ENCODE results near the gene MYCBPAP.
"Not testable (repeated sequence)": the region's sequence is repeated elsewhere in the genome, so short reads cannot be mapped to it uniquely, and the experiment has no call there.

Gene MYCBPAP

DNA sequence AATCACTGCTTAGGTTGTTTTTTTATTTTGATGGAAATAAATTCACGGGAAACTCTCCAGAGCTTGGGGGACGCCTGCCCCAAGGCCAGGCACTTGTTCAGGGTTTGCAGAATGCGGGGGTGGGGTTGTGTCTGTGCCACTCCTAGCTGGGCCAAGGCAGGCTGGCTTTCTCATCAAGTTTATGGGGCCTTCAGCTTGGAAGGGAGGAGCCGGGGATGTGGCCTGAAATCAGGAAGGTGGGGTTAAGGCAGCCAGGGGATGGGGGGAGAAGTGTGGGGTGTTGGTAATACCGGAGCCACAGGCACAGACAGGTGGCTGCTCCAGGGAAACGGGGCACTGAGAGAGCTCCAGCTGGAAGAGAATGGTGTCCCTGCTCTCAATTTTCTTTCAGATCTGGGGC, 37.8 kb upstream of the MYCBPAP start:
- H3K4me2 ChIP-seq = no peak overlapping the region
- H3K36me3 ChIP-seq (ENCODE audit: insufficient read depth) = no peaks in the 10 kb centered on the region
- no peak overlapping the region for H2AFZ ChIP-seq (ENCODE audit: low read depth)
- TF ChIP-seq CTCF (conservative IDR thresholded peaks at IDR 0.05; ENCODE audit: low read depth, low read length) = no peak
- H3K79me2 ChIP-seq (ENCODE audit: insufficient read depth, low read depth) = no peaks in the 10 kb centered on the region
- no peak overlapping the region for H3K4me3 ChIP-seq (IDR thresholded peaks at IDR 0.05; ENCODE audit: insufficient read depth, low read depth, low read length)
- H4K20me1 ChIP-seq (ENCODE audit: insufficient read depth) = no peaks in the 10 kb centered on the region
- no peak overlapping the region for H3K9ac ChIP-seq
- H3K27me3 ChIP-seq (ENCODE audit: insufficient read depth, low read depth) = no peaks in the 10 kb centered on the region
- no peaks in the 10 kb centered on the region for H3K4me1 ChIP-seq (ENCODE audit: low read depth, poor library complexity, severe bottlenecking)
- no peak overlapping the region for H3K27ac ChIP-seq

GRCh38 chr17:50471009-50471905, 37.0 kb upstream of the MYCBPAP start:
- Histone ChIP-seq H3K27ac (no peak overlapping the region), H3K4me2 (no peak overlapping the region), H4K20me1 (ENCODE audit: insufficient read depth) (no peaks in the 10 kb centered on the region), H2AFZ (ENCODE audit: low read depth) (no peak overlapping the region), H3K36me3 (ENCODE audit: insufficient read depth) (no peaks in the 10 kb centered on the region), H3K27me3 (ENCODE audit: insufficient read depth, low read depth) (no peaks in the 10 kb centered on the region), H3K4me3 (IDR thresholded peaks at IDR 0.05; ENCODE audit: insufficient read depth, low read depth, low read length) (no peak overlapping the region), H3K4me1 (ENCODE audit: low read depth, poor library complexity, severe bottlenecking) (no peaks in the 10 kb centered on the region), H3K9ac (no peak overlapping the region), H3K79me2 (ENCODE audit: insufficient read depth, low read depth) (no peaks in the 10 kb centered on the region)
- no peak for TF ChIP-seq CTCF (conservative IDR thresholded peaks at IDR 0.05; ENCODE audit: low read depth, low read length)

DNA sequence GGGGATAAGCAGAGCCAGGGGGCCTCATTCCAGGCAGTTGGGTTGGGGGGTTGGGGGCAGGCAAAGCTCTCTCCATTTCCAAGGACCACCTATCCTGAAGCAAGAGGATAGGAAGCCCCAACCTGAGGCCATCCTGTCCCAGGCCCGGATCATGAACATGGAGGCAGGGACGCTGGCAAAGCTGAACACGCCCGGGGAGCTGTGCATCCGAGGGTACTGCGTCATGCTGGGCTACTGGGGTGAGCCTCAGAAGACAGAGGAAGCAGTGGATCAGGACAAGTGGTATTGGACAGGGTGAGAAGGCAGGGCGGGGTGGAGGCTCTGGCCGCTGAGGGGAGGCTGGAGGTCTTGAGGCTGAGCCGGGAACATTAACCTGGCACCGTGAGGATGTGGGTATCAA, 36.0 kb upstream of the MYCBPAP start:
- H3K36me3 ChIP-seq (ENCODE audit: insufficient read depth) = no peaks in the 10 kb centered on the region
- no peaks in the 10 kb centered on the region for H3K79me2 ChIP-seq (ENCODE audit: insufficient read depth, low read depth)
- H3K27ac ChIP-seq = no peak overlapping the region
- H2AFZ ChIP-seq (ENCODE audit: low read depth) = no peak overlapping the region
- TF ChIP-seq CTCF (conservative IDR thresholded peaks at IDR 0.05; ENCODE audit: low read depth, low read length) = no peak
- H3K9ac ChIP-seq = no peak overlapping the region
- no peaks in the 10 kb centered on the region for H4K20me1 ChIP-seq (ENCODE audit: insufficient read depth)
- H3K4me1 ChIP-seq (ENCODE audit: low read depth, poor library complexity, severe bottlenecking) = no peaks in the 10 kb centered on the region
- H3K4me3 ChIP-seq (IDR thresholded peaks at IDR 0.05; ENCODE audit: insufficient read depth, low read depth, low read length) = no peak overlapping the region
- H3K4me2 ChIP-seq = no peak overlapping the region
- H3K27me3 ChIP-seq (ENCODE audit: insufficient read depth, low read depth) = no peaks in the 10 kb centered on the region

- H2AFZ ChIP-seq (ENCODE audit: low read depth); H3K4me1 ChIP-seq (ENCODE audit: low read depth, poor library complexity, severe bottlenecking); H3K36me3 ChIP-seq (ENCODE audit: insufficient read depth); H3K9ac ChIP-seq; H3K27me3 ChIP-seq (ENCODE audit: insufficient read depth, low read depth); H3K79me2 ChIP-seq (ENCODE audit: insufficient read depth, low read depth); H4K20me1 ChIP-seq (ENCODE audit: insufficient read depth); H3K4me3 ChIP-seq (IDR thresholded peaks at IDR 0.05; ENCODE audit: insufficient read depth, low read depth, low read length); H3K27ac ChIP-seq; H3K4me2 ChIP-seq: not testable (repeated sequence)
Observed at GRCh38 chr17:50472761-50473161, 35.5 kb upstream of the MYCBPAP start.

DNA sequence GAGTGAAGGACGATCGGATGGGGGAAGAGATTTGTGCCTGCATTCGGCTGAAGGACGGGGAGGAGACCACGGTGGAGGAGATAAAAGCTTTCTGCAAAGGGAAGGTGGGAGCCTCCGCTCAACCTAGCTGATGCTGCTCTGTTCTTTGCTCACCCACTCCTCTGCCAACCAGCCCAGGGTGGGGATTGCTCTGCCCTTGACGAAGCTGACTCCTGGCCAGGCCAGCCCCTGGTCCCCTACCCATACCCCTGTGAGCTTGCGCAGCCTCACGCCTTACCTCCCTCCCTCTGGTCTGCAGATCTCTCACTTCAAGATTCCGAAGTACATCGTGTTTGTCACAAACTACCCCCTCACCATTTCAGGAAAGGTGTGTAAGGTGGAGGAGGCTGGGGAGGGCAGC, 34.3 kb upstream of the MYCBPAP start:
- H3K79me2 ChIP-seq (ENCODE audit: insufficient read depth, low read depth) = no peaks in the 10 kb centered on the region
- no peak overlapping the region for H3K9ac ChIP-seq
- H3K4me2 ChIP-seq = no peak overlapping the region
- no peak for TF ChIP-seq CTCF (conservative IDR thresholded peaks at IDR 0.05; ENCODE audit: low read depth, low read length)
- H3K36me3 ChIP-seq (ENCODE audit: insufficient read depth) = no peaks in the 10 kb centered on the region
- no peak overlapping the region for H2AFZ ChIP-seq (ENCODE audit: low read depth)
- no peak overlapping the region for H3K4me3 ChIP-seq (IDR thresholded peaks at IDR 0.05; ENCODE audit: insufficient read depth, low read depth, low read length)
- H3K4me1 ChIP-seq (ENCODE audit: low read depth, poor library complexity, severe bottlenecking) = peaks cover 7% of the 10 kb centered on the region
- H3K27me3 ChIP-seq (ENCODE audit: insufficient read depth, low read depth) = no peaks in the 10 kb centered on the region
- no peak overlapping the region for H3K27ac ChIP-seq
- no peaks in the 10 kb centered on the region for H4K20me1 ChIP-seq (ENCODE audit: insufficient read depth)
